ENCODE results near the gene SQOR.

Gene SQOR

GRCh38 chr15:45662375-45662774, 27.5 kb downstream of the SQOR start:
- no peak overlapping the region for H3K4me3 ChIP-seq (ENCODE audit: low read length)
- no peak for DNase-seq (ENCODE audit: low read depth)
- TF ChIP-seq, protein P1, sequence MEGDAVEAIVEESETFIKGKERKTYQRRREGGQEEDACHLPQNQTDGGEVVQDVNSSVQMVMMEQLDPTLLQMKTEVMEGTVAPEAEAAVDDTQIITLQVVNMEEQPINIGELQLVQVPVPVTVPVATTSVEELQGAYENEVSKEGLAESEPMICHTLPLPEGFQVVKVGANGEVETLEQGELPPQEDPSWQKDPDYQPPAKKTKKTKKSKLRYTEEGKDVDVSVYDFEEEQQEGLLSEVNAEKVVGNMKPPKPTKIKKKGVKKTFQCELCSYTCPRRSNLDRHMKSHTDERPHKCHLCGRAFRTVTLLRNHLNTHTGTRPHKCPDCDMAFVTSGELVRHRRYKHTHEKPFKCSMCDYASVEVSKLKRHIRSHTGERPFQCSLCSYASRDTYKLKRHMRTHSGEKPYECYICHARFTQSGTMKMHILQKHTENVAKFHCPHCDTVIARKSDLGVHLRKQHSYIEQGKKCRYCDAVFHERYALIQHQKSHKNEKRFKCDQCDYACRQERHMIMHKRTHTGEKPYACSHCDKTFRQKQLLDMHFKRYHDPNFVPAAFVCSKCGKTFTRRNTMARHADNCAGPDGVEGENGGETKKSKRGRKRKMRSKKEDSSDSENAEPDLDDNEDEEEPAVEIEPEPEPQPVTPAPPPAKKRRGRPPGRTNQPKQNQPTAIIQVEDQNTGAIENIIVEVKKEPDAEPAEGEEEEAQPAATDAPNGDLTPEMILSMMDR (conservative IDR thresholded peaks at IDR 0.05; ENCODE audit: low read depth, low read length) = no peak

DNA sequence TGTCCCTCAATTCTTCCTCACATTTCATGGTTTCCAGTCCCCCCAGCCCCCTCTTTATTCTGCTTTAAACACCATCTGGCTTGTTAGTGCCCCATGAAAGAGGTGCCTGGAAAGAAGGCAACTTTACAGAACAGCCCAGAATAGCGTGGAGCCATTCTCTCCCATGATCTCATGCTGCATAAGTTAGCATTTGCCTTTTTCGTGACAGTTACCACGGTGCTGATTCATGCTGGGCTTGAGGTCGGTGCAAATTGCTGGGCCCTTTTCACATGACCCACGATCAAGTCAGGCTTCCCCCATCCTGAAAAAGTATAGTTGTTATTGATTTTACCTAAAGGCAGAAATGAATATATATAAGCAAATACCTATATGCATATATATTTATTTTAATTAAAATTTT, 29.6 kb downstream of the SQOR start:
- DNase-seq (ENCODE audit: low read depth) = no peak
- TF ChIP-seq, protein P1 (conservative IDR thresholded peaks at IDR 0.05; ENCODE audit: low read depth, low read length) = no peak
- H3K4me3 ChIP-seq (ENCODE audit: low read length) = no peak overlapping the region

DNA sequence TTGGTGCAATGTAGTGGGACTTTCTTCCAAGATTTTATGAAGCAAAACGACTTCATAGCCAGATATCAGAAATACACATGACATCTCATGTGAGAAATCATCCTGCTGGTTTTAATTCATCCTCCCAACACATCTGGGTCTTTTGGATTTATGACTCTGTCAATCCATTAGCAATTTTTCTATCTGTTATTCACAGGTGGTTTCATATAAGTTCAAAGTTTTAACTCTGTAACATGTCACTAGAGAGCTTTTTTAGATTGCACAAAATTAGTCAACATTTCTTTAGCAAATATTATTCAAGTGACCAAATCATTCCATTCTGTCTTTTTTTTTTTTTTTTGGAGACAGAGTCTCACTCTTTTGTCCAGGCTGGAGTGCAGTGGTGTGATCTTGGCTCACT, 30.4 kb downstream of the SQOR start:
- DNase-seq (ENCODE audit: low read depth) = no peak
- no peak overlapping the region for H3K4me3 ChIP-seq (ENCODE audit: low read length)
- TF ChIP-seq, protein P1 (conservative IDR thresholded peaks at IDR 0.05; ENCODE audit: low read depth, low read length) = no peak

DNA sequence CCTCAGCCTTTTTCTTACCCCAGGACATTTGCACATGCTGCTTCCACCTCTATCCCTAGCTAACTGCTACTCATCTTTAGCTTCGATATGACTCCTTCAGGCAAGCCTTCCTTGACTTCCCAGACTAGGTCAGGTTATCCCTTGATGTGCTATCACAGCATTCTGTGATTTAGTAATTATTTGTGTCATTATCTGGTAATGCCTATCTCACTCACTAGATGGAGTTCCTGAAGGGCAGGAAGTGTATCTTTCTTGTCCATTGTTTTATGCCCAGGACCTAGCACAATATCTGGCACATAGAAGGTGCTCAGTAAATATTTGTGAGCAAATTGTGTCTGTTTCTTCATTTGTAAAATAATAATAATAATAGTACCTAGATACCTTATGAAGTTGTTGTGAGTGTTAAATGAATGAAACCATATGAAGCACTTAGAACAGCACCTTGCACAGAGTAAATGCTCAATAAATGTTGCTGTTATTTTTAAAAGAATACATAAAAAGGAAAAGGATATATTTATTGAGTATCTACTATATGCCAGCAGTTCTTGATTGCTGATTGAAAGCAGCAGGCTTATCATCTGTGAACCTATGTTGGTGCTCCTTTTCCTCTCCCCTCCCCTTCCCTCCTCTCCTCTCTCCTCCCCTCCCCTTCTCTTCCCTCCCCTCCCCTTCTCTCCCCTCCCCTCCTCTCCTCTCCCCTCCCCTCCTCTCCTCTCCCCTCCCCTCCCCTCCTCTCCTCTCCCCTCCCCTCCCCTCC, 31.5 kb downstream of the SQOR start:
- no peak for DNase-seq (ENCODE audit: low read depth)
- H3K4me3 ChIP-seq (ENCODE audit: low read length) = no peak overlapping the region
- TF ChIP-seq, protein P1 (conservative IDR thresholded peaks at IDR 0.05; ENCODE audit: low read depth, low read length) = no peak

DNA sequence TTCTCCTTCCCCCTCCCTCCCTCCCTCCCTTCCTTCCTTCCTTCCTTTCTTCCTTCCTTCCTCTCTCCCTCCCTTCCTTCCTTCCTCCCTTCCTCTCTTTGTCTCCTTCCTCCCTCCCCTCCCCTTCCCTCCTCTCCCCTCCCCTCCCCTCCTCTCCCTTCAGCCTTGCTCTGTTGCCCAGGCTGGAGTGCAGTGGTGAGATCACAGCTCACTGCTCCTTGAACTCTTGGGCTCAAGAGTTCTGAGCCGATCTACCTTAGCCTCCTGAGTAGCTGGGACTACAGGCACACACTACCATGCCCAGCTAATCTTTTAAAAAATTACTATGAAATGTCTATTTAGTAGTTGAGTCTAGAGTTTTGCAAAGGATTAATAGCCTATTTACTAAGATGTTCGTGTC, 32.2 kb downstream of the SQOR start:
- TF ChIP-seq, protein P1 (conservative IDR thresholded peaks at IDR 0.05; ENCODE audit: low read depth, low read length) = no peak
- H3K4me3 ChIP-seq (ENCODE audit: low read length) = no peak overlapping the region
- no peak for DNase-seq (ENCODE audit: low read depth)

DNA sequence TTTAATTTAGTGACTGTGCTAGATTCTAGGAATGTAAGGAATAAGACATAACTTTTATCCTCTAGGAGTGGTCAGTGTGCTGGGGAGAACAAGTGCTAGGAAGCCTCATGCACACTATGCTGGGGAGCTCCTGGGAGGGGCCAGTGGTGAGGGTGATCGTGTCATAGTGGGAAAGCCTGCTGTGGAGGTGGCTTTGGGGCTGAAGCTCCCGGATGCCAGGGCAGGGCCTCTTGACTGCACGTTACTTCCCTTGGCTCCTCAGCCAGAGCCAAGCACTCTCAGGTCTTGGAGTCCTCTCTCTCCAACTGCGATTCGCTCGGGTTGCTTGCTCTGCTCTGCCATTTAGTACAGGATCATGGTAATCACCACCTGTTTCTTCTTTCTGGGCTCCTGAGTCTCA, 33.6 kb downstream of the SQOR start:
- DNase-seq (ENCODE audit: low read depth) = no peak
- no peak overlapping the region for H3K4me3 ChIP-seq (ENCODE audit: low read length)
- TF ChIP-seq, protein P1 (conservative IDR thresholded peaks at IDR 0.05; ENCODE audit: low read depth, low read length) = no peak

DNA sequence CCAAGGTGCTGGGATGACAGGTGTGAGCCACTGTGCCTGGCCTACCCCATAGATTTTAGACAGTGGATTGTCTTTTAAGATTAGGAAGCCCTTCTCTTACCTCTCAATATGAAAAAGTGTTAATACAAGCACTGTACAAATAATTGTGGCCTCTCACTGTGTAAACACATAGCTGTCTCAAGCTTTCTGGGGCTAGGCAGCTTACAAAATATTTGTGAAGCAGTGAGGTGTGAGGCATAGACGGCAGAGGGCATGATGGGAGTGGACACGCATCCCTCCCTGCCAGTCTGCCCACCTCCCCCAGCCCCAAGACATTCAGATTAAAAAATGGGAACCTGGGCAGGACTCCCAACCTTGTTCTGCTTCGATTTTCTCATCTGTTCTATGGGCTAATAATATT, 34.6 kb downstream of the SQOR start:
- H3K4me3 ChIP-seq (ENCODE audit: low read length) = no peak overlapping the region
- TF ChIP-seq, protein P1 (conservative IDR thresholded peaks at IDR 0.05; ENCODE audit: low read depth, low read length) = no peak
- no peak for DNase-seq (ENCODE audit: low read depth)
